Urinary bladder (tissue), 4 donors: Measurements from ENCODE around the gene ADH1C. TPM values are rescaled to one million over a fixed set of nuclear protein-coding genes. Genes with fewer than 3 reads are reported as not detected.

Source experiments
- DNase-seq: peaks from one replicate; pipeline ENCODE4 v3.0.0-alpha.2; 2015; ENCODE audit errors: extremely low spot score
- H3K27ac ChIP-seq: one replicate; pipeline ENCODE4 v1.5.1; 2013; ENCODE audit warnings: low read depth, mild to moderate bottlenecking, moderate library complexity
- H3K36me3 ChIP-seq: one replicate; pipeline ENCODE4 v1.6.1; 2013; ENCODE audit warnings: mild to moderate bottlenecking, moderate library complexity; ENCODE audit not compliant: insufficient read depth
- H3K4me1 ChIP-seq: one replicate; pipeline ENCODE4 v1.6.1; 2013; ENCODE audit warnings: mild to moderate bottlenecking, moderate library complexity; ENCODE audit not compliant: insufficient read depth
- H3K4me3 ChIP-seq: one replicate; pipeline ENCODE4 v1.5.1; 2013; ENCODE audit warnings: low read depth, low read length
- WGBS: extraction: QIAGEN DNeasy Blood & Tissue Kit; methylation state at CpG from one replicate; pipeline ENCODE4 v1.1.7; 2013; 5-methylcytosine and 5-hydroxymethylcytosine counted together
- polyA plus RNA-seq: library from polyadenylated mRNA; stranded (reverse); fragments of 200-250 nt; gene quantifications from one replicate; pipeline ENCODE4 v1.2.3, GENCODE V29; 2013
- total RNA-seq: library from RNA; depleted of rRNA; stranded (reverse); fragments of >200 nt; gene quantifications from one replicate; pipeline ENCODE4 v1.2.3, GENCODE V29; 2014
- donor health status: healthy with polysubstance abuse.
- donor health status: healthy.

The ADH1C gene
- total and polyA plus RNA-seq, 2 donors: 4.7 to 10.8 TPM

GRCh38 chr4:99305638-99306400, 46.7 kb downstream of the ADH1C start:
- Histone ChIP-seq H3K36me3 (peaks cover 3% of the 10 kb centered on the region), H3K4me3 (no peak overlapping the region), H3K27ac (no peak overlapping the region), H3K4me1 (no peaks in the 10 kb centered on the region)
- no peak for DNase-seq
- WGBS: 91% methylated on average over 11 of the region's 11 CpGs

GRCh38 chr4:99301376-99302164, 51.0 kb downstream of the ADH1C start:
- no peak for DNase-seq
- no peak overlapping the region for H3K4me3 ChIP-seq
- H3K4me1 ChIP-seq: no peaks in the 10 kb centered on the region
- peak overlapping the region; percentile 63 for H3K27ac ChIP-seq
- H3K36me3 ChIP-seq: no peaks in the 10 kb centered on the region
- WGBS: 79% methylated on average over 7 of the region's 7 CpGs

GRCh38 chr4:99300934-99301333, 51.6 kb downstream of the ADH1C start:
- DNase-seq: peak; percentile 84
- WGBS: 22% methylated on average over 4 of the region's 4 CpGs

GRCh38 chr4:99293357-99293756, 59.2 kb downstream of the ADH1C start:
- 89% methylated on average over 5 of the region's 5 CpGs for WGBS
- H3K4me1 ChIP-seq: no peaks in the 10 kb centered on the region
- no peak overlapping the region for H3K27ac ChIP-seq
- H3K36me3 ChIP-seq: no peaks in the 10 kb centered on the region
- DNase-seq: no peak
- no peak overlapping the region for H3K4me3 ChIP-seq

More at GRCh38 chr4:99300934-99301333, 51.6 kb downstream of the ADH1C start:
- H3K27ac ChIP-seq: no peak overlapping the region
- H3K4me1 ChIP-seq: no peaks in the 10 kb centered on the region
- H3K36me3 ChIP-seq: no peaks in the 10 kb centered on the region
- H3K4me3 ChIP-seq: no peak overlapping the region

DNA sequence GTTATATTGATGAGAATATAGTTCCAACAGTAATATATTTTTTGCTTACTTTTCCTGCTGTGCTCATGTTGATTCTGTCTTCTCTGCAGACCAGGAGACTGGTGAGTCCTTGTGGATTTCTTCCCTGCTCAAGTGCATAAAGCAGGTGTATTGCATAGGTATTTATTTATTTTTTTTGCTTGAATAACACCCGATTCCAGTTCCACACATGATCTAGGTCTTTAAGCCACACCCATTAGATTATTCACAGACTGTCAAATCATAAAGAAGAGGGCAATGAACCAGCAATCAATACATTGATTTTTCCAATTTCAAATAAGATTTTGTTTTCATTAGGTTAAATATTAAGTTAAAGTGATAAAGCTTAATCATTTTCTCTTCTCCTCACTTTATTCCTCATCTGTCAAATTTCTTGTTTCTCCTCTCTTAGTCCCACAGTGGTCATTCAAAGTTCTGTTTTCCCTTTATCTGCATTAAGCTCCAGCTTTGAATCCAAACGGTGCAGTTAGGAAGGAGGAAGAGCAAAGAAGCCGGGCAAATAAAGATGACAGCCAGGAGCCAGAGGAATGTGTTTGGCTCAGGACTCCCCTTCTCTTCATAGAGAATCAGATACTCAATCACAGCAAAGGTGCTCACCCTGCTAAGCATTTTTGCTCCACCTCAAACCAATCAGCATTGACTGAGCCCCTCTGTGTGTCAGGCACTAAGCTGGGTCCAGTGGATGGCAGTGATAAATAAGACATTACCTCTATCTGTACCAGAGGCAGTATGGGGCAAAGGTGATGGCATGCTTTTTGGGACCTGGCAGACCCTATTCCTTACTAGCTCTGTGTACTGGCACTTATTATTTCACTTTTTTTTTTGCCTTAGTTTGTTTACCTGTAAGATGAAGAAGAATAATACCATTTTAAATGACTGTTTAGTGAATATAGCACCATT, 61.4 kb downstream of the ADH1C start, which contains the start of gene ADH1A:
Gene ADH1A (minus strand): TSS at position 138 of the 939 bp plus-strand sequence. CDS start 71 bp downstream, at position 67.
- Histone ChIP-seq H3K36me3 (no peaks in the 10 kb centered on the region), H3K4me3 (no peak within 1 kb of the TSS), H3K27ac (no peak within 1 kb of the TSS), H3K4me1 (no peaks in the 10 kb centered on the region)
- no peak for DNase-seq
- WGBS: 64% methylated on average over 3 of the region's 3 CpGs

Other genes with a start within 250 kb of the ADH1C start
- not detected for gene ADH4, start 208.4 kb downstream of the ADH1C start, total RNA-seq
- 0.22 TPM for gene ADH4, start 208.4 kb downstream of the ADH1C start, polyA plus RNA-seq
- 0.05 TPM for gene ADH6, start 133.5 kb downstream of the ADH1C start, total RNA-seq
- 0.28 TPM for gene ADH6, start 133.5 kb downstream of the ADH1C start, polyA plus RNA-seq
- not detected for gene ADH1A, start 61.8 kb downstream of the ADH1C start, total RNA-seq
- gene ADH1A, start 61.8 kb downstream of the ADH1C start, polyA plus RNA-seq: 0.08 TPM
- gene ADH1B, start 31.3 kb downstream of the ADH1C start, total RNA-seq: 97.0 TPM
- gene ADH1B, start 31.3 kb downstream of the ADH1C start, polyA plus RNA-seq: 864 TPM
- not detected for gene ADH7, start 82.6 kb upstream of the ADH1C start, total RNA-seq
- gene ADH7, start 82.6 kb upstream of the ADH1C start, polyA plus RNA-seq: not detected
- not detected for gene C4orf17, start 158.3 kb upstream of the ADH1C start, total RNA-seq
- not detected for gene C4orf17, start 158.3 kb upstream of the ADH1C start, polyA plus RNA-seq
- 11.3 TPM for gene TRMT10A, start 211.3 kb upstream of the ADH1C start, total RNA-seq
- 4.1 TPM for gene TRMT10A, start 211.3 kb upstream of the ADH1C start, polyA plus RNA-seq
- 0.95 TPM for gene MTTP, start 222.1 kb upstream of the ADH1C start, total RNA-seq
- 0.72 TPM for gene MTTP, start 222.1 kb upstream of the ADH1C start, polyA plus RNA-seq